Upper lobe of left lung (tissue), 6 donors: ENCODE results near the gene BRWD1. TPM values are rescaled to one million over a fixed set of nuclear protein-coding genes. Genes with fewer than 3 reads are reported as not detected.

ENCODE experiments used
- ATAC-seq, 2 donors: fragments of 200-7000 bp; cut with Tn5 transposase; one replicate each; pipeline ENCODE4 v1.9.1; 2022; ENCODE audit warnings: mild to moderate bottlenecking in 2 of 2, moderate library complexity in 2 of 2; ENCODE audit not compliant: low FRiP score in 2 of 2
- DNase-seq, 2 donors: peaks; one replicate each; pipeline ENCODE4 v3.0.0-alpha.2; 2019 to 2020
- H3K27ac ChIP-seq, 4 donors: fragments of 200-600 bp; sonication (generic); one replicate each; pipeline ENCODE4 v1.5.1; 2016 to 2019
- H3K27me3 ChIP-seq, 4 donors: fragments of 200-600 bp; sonication (generic); one replicate each; pipeline ENCODE4 v1.5.1; 2017 to 2019
- H3K36me3 ChIP-seq, 4 donors: fragments of 200-600 bp; sonication (generic); one replicate each; pipeline ENCODE4 v1.5.1; 2016 to 2019
- H3K4me1 ChIP-seq, 4 donors: fragments of 200-600 bp; sonication (generic); one replicate each; pipeline ENCODE4 v1.5.1; 2018 to 2019
- H3K4me3 ChIP-seq, 4 donors: fragments of 200-600 bp; sonication (generic); one replicate each; pipeline ENCODE4 v1.5.1; 2017 to 2019; ENCODE audit warnings: mild to moderate bottlenecking in 2 of 4, moderate library complexity in 1 of 4
- H3K9me3 ChIP-seq, 4 donors: fragments of 200-600 bp; sonication (generic); one replicate each; pipeline ENCODE4 v1.5.1; 2018 to 2019
- CTCF ChIP-seq, 6 experiments: fragments of 450-650 bp in 4 of 6; fragments of 200-600 bp in 2 of 6; sonication (generic) in 2 of 6; IDR thresholded peaks; one replicate each; pipeline ENCODE4 v1.5.1; 2016 to 2019; ENCODE audit warnings: antibody characterized with exemption in 6 of 6
- EP300 ChIP-seq, 4 donors: sonication (generic); formaldehyde crosslinking; IDR thresholded peaks; one replicate each; pipeline ENCODE4 v1.5.1; 2017; ENCODE audit warnings: antibody characterized with exemption in 4 of 4, control low read depth in 2 of 4
- POLR2A ChIP-seq, 4 donors: fragments of 450-650 bp; IDR thresholded peaks; one replicate each; pipeline ENCODE4 v1.5.1; 2016 to 2017; ENCODE audit warnings: antibody characterized with exemption in 4 of 4, mild to moderate bottlenecking in 2 of 4
- POLR2AphosphoS5 ChIP-seq, 2 donors: sonication (generic); formaldehyde crosslinking; IDR thresholded peaks; one replicate each; pipeline ENCODE4 v1.5.1; 2017; ENCODE audit warnings: antibody characterized with exemption in 2 of 2
- WGBS, 2 donors: methylation state at CpG; one replicate each; pipeline ENCODE4 v1.1.5; 2017 to 2018; 5-methylcytosine and 5-hydroxymethylcytosine counted together
- total RNA-seq, 6 donors: library from RNA; depleted of rRNA in 4 of 6; stranded (reverse); fragments of >200 nt in 4 of 6; gene quantifications; one replicate each; pipeline versions ENCODE4 v1.1.0 to v1.2.1, GENCODE V29; 2016 to 2021
- donor health status: DM: no; HTN: no; CAD: no; lungs with moderate emphysema.
- donor health status: DM: no; HTN: yes; CAD: no; lungs with severe emphysema.

Gene BRWD1
- total RNA-seq, 6 donors from 2014 or later: 23.4 to 144 (median 42.0) TPM

GRCh38 chr21:39336457-39337008 is 23.1 kb upstream of the BRWD1 start:
- Histone ChIP-seq H3K27ac (no peak overlapping the region), H3K4me1 (no peaks in the 10 kb centered on the region), H3K4me3 (no peak overlapping the region), H3K27me3 (no peaks in the 10 kb centered on the region), H3K9me3 (no peaks in the 10 kb centered on the region), H3K36me3 (peaks cover 3 to 11% (median 4%) of the 10 kb centered on the region in 4 donors)
- 83 to 90% methylated on average over 13 of the region's 13 CpGs for WGBS, 2 donors
- DNase-seq (no peak), ATAC-seq (no peak)
- TF ChIP-seq CTCF (IDR thresholded peaks at IDR 0.05): no peak
- no peak for TF ChIP-seq POLR2A (IDR thresholded peaks at IDR 0.05)
- TF ChIP-seq POLR2AphosphoS5 (IDR thresholded peaks at IDR 0.05): no peak
- no peak for TF ChIP-seq EP300 (IDR thresholded peaks at IDR 0.05)

DNA sequence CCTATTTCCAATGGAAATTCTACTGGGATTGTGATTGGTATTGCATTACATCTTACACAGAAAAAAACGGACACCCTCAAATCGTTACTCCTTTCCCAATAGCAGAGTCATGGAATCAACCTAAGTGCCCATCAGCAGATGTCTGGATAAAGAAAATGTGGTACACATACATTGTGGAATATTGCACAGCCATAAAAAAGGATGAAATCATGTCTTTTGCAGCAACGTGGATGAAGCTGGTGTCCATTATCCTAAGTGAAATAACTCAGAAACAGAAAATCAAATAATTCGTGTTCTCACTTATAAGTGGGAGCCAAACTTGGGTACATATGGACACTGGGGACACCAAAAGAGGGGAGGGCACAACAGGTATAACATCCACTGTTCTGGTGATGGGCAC is 21.2 kb upstream of the BRWD1 start:
- H3K27ac ChIP-seq: no peak overlapping the region
- H3K36me3 ChIP-seq: no peaks in the 10 kb centered on the region
- no peaks in the 10 kb centered on the region for H3K27me3 ChIP-seq
- TF ChIP-seq POLR2AphosphoS5 (IDR thresholded peaks at IDR 0.05) (no peak), POLR2A (IDR thresholded peaks at IDR 0.05) (no peak), EP300 (IDR thresholded peaks at IDR 0.05) (no peak), CTCF (IDR thresholded peaks at IDR 0.05) (no peak)
- DNase-seq: no peak
- H3K9me3 ChIP-seq: no peaks in the 10 kb centered on the region
- H3K4me1 ChIP-seq: no peaks in the 10 kb centered on the region
- no peak for ATAC-seq
- WGBS, 2 donors: 95 to 97% methylated on average over 4 of the region's 4 CpGs
- no peak overlapping the region for H3K4me3 ChIP-seq

GRCh38 chr21:39332175-39332574 is 18.7 kb upstream of the BRWD1 start:
- H3K9me3 ChIP-seq: no peaks in the 10 kb centered on the region
- WGBS, 2 donors: 79 to 84% methylated on average over 8 of the region's 8 CpGs
- H3K4me3 ChIP-seq: no peak overlapping the region
- no peak overlapping the region for H3K27ac ChIP-seq
- TF ChIP-seq EP300 (IDR thresholded peaks at IDR 0.05) (no peak), POLR2A (IDR thresholded peaks at IDR 0.05) (no peak), POLR2AphosphoS5 (IDR thresholded peaks at IDR 0.05) (no peak), CTCF (IDR thresholded peaks at IDR 0.05) (no peak)
- ATAC-seq (no peak), DNase-seq (no peak)
- no peaks in the 10 kb centered on the region for H3K36me3 ChIP-seq
- no peaks in the 10 kb centered on the region for H3K27me3 ChIP-seq
- no peaks in the 10 kb centered on the region for H3K4me1 ChIP-seq

- Histone ChIP-seq H3K9me3 (no peaks in the 10 kb centered on the region), H3K4me1 (no peaks in the 10 kb centered on the region), H3K27me3 (no peaks in the 10 kb centered on the region), H3K36me3 (no peaks in the 10 kb centered on the region), H3K4me3 (no peak overlapping the region), H3K27ac (no peak overlapping the region)
- ATAC-seq: no peak
- TF ChIP-seq POLR2AphosphoS5 (IDR thresholded peaks at IDR 0.05) (no peak), EP300 (IDR thresholded peaks at IDR 0.05) (no peak), POLR2A (IDR thresholded peaks at IDR 0.05) (no peak), CTCF (IDR thresholded peaks at IDR 0.05) (no peak)
- no peak for DNase-seq
- 86 to 94% methylated on average over 6 of the region's 6 CpGs for WGBS, 2 donors
These were observed 16.6 kb upstream of the BRWD1 start for GRCh38 chr21:39330001-39330400.

GRCh38 chr21:39327727-39328126 is 14.3 kb upstream of the BRWD1 start:
- DNase-seq: no peak
- WGBS, 2 donors: 95 to 96% methylated on average over 7 of the region's 7 CpGs

More at GRCh38 chr21:39327727-39328126, 14.3 kb upstream of the BRWD1 start:
- H3K9me3 ChIP-seq: no peaks in the 10 kb centered on the region
- TF ChIP-seq POLR2AphosphoS5 (IDR thresholded peaks at IDR 0.05): no peak
- no peak for TF ChIP-seq POLR2A (IDR thresholded peaks at IDR 0.05)
- TF ChIP-seq CTCF (IDR thresholded peaks at IDR 0.05): no peak
- TF ChIP-seq EP300 (IDR thresholded peaks at IDR 0.05): no peak
- no peaks in the 10 kb centered on the region for H3K4me1 ChIP-seq
- H3K36me3 ChIP-seq: no peaks in the 10 kb centered on the region
- no peak overlapping the region for H3K27ac ChIP-seq
- H3K27me3 ChIP-seq: no peaks in the 10 kb centered on the region
- ATAC-seq: no peak
- no peak overlapping the region for H3K4me3 ChIP-seq
